Erythroblast (primary cell): ENCODE measurements around the gene DNAJB6.

ENCODE experiments used
- GATA1 ChIP-seq: IDR thresholded peaks from 2 replicates; pipeline ENCODE4 v1.6.1; 2011; ENCODE audit warnings: low read depth, mild to moderate bottlenecking, control low read depth, low read length, moderate library complexity
- POLR2A ChIP-seq: IDR thresholded peaks from 2 replicates; pipeline ENCODE4 v1.6.1; 2011; ENCODE audit warnings: mild to moderate bottlenecking, low read length

DNA sequence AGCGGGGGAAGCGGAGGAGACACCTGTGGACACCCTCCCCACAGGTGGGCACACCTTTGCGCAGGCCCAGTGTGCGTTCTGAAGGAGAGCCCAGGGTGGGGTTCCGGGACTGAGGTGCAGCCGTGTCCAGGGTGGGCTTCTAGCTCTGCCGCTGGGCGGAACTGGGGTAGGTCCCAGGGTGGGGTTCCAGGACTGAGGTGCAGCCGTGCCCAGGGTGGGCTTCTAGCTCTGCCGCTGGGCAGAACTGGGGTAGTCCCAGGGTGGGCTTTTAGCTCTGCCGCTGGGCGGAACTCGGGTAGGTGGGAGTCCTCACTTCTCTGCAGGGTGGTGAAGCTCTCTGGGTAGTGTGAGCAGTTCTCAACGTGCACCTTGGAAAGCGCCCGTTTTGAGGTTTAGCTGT is 78.7 kb downstream of the DNAJB6 start:
- TF ChIP-seq POLR2A (no peak), GATA1 (no peak)
